Pancreas (tissue), 10 donors: Measurements from ENCODE around the gene MOCOS. TPM values are rescaled to one million over a fixed set of nuclear protein-coding genes. Genes with fewer than 3 reads are reported as not detected.

ENCODE experiments used
- ATAC-seq, 4 donors: fragments of 200-7000 bp; cut with Tn5 transposase; one replicate each; pipeline versions ENCODE4 v1.8.0 to v1.9.1; 2020; ENCODE audit warnings: mild to moderate bottlenecking in 4 of 4, moderate library complexity in 4 of 4
- DNase-seq, 6 donors: peaks; one replicate each; pipeline ENCODE4 v3.0.0-alpha.2; 2020
- FAIRE-seq: peaks from 2 replicates; lab custom pipeline; 2012; peaks lifted over from hg19 to GRCh38; lab: Jason Lieb, UNC
- H3K27ac ChIP-seq, 4 donors: fragments of 200-600 bp; sonication (generic); 1 replicate in 3 of 4; 2 replicates in 1 of 4; pipeline versions ENCODE4 v1.5.0 to v1.8.0; 2020
- H3K27me3 ChIP-seq, 4 donors: fragments of 200-600 bp; one replicate each; pipeline ENCODE4 v1.8.0; 2021
- H3K36me3 ChIP-seq, 3 donors: fragments of 200-600 bp; sonication (generic) in 1 of 3; one replicate each; pipeline versions ENCODE4 v1.5.0 to v1.8.0; 2020 to 2021
- H3K4me1 ChIP-seq, 3 donors: fragments of 200-600 bp; one replicate each; pipeline ENCODE4 v1.8.0; 2021
- H3K4me3 ChIP-seq, 4 donors: fragments of 200-600 bp; sonication (generic) in 2 of 4; one replicate each; pipeline versions ENCODE4 v1.5.0 to v1.8.0; 2020 to 2021
- H3K9me3 ChIP-seq, 4 donors: fragments of 200-600 bp; one replicate each; pipeline ENCODE4 v1.8.0; 2021
- WGBS, 2 donors: extraction: QIAGEN DNeasy Blood & Tissue Kit; methylation state at CpG; one replicate each; pipeline ENCODE4 v1.1.7; 2013; 5-methylcytosine and 5-hydroxymethylcytosine counted together
- intact Hi-C, 3 donors: fragments of 100-400 bp; cut with DNase I; formaldehyde crosslinking; loops; one replicate each; pipeline versions ENCODE4 v1.11.1 to v1.14.2; 2022
- polyA plus RNA-seq, 2 donors: library from polyadenylated mRNA; stranded (reverse); fragments of 200-250 nt; gene quantifications; one replicate each; pipeline ENCODE4 v1.2.3, GENCODE V29; 2013
- total RNA-seq, 6 donors: library from RNA; stranded (reverse); fragmentation: NEBNext Ultra II Directional in 4 of 6; extraction: Animal tissue kit (Norgen Biotek cat#: 25700) in 4 of 6; gene quantifications; one replicate each; pipeline versions ENCODE4 v1.2.1 to v1.2.4, GENCODE V29; 2021 to 2023
- TF ChIP-seq, protein P1 (sequence below), 4 donors: fragments of 200-600 bp; sonication (generic) in 3 of 4; IDR thresholded peaks; one replicate each; pipeline versions ENCODE4 v1.5.0 to v1.8.0; 2021; ENCODE audit warnings: antibody characterized with exemption in 4 of 4
- donor health status: healthy with polysubstance abuse.
- donor health status: DM: no; HTN: no; CAD: no; lungs with moderate emphysema.
- donor health status: DM: no; HTN: no; CAD: no.
- donor health status: control.
- donor health status: control.
- donor health status: Bipolar disorder and iron deficiency.
- donor health status: DM: yes; HTN: yes; CAD: no.
- donor health status: DM: no; HTN: no; CAD: no.
- donor health status: DM: no; HTN: no; CAD: no.
- donor health status: DM: yes; HTN: yes; CAD: no.

MOCOS gene
- total and polyA plus RNA-seq, 8 donors, result 0.49 to 1.6 (median 0.92) TPM

DNA sequence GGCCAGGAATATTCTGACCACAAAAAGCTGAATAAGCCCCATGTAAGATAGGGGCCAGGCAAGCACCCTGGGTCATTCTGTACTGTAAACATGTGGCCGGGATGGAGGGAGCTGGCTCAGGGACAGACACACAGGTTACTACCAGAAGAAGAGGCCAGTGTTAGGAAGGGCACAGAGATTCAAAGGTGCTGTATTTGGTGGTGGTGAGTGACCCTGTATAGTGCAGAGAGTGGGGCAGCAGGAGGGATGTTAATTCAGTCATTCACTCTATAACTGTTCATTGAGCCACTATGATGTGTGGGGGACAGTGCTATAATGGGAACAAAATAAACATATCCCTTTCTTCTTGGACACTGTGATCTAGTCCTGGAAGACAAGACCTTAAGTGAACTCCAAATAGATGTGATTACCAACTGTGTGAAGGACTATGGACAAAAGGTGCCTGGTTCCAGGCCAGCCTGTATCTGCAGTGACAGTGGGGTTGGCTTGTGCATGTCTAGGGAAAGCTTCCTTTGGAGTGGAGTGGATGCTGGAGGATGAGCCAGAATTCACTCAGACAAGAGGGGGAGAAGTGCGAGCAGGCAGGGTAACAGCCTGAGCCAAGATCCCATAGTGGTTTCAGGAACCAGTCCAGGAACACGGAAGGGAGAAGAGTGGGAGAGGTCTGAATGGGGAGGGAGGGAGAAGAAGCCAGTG is 8.3 kb downstream of the MOCOS start:
- ATAC-seq, result no peak
- WGBS, 2 donors, result 77 to 81% methylated on average over 3 of the region's 3 CpGs
- Histone ChIP-seq H3K4me3 (no peak overlapping the region), H3K4me1 (no peaks in the 10 kb centered on the region), H3K27ac (no peak overlapping the region), H3K36me3 (no peaks in the 10 kb centered on the region), H3K27me3 (no peaks in the 10 kb centered on the region), H3K9me3 (no peaks in the 10 kb centered on the region)
- intact Hi-C loops, result no loop called here
- DNase-seq, result no peak
- FAIRE-seq, result no peak
- TF ChIP-seq, protein P1, sequence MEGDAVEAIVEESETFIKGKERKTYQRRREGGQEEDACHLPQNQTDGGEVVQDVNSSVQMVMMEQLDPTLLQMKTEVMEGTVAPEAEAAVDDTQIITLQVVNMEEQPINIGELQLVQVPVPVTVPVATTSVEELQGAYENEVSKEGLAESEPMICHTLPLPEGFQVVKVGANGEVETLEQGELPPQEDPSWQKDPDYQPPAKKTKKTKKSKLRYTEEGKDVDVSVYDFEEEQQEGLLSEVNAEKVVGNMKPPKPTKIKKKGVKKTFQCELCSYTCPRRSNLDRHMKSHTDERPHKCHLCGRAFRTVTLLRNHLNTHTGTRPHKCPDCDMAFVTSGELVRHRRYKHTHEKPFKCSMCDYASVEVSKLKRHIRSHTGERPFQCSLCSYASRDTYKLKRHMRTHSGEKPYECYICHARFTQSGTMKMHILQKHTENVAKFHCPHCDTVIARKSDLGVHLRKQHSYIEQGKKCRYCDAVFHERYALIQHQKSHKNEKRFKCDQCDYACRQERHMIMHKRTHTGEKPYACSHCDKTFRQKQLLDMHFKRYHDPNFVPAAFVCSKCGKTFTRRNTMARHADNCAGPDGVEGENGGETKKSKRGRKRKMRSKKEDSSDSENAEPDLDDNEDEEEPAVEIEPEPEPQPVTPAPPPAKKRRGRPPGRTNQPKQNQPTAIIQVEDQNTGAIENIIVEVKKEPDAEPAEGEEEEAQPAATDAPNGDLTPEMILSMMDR (IDR thresholded peaks at IDR 0.05), result no peak

DNA sequence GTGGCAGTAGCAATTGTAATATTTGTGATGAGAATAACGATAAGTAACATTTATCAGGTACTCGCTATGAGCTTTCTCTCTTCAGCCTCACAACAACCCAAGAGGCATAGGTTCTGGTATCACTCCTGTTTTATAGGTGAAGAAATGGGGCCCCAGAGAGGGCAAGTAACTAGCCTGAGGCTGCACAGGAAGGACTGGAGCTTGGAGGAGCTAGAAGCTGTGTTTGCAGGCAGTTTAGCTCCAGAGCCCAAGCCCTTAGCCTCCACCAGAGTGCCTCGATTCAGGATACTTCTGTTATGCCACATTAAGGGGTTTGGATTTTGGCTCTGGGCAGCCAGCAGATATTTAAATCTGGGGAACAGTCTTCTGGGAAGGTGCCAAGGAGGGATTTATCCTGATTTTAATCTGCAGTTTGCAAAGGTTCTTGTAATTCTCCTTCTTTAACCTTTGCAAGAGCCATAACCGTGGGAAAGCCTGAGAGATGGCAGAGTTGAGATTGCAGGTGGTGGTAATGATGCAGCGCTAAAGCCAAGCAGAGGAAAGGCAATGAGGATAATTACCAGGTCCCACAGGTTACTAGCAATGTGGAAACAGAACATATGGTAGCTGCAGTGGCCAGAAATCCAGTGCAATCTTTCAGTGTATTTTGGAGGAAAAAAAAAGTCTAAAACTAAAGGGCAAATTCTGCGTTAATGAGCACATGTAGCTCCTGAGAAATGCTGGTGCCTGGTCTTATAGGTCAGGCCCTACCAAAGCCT is 9.1 kb downstream of the MOCOS start:
- no peaks in the 10 kb centered on the region for H3K4me1 ChIP-seq
- 78 to 85% methylated on average over 6 of the region's 6 CpGs for WGBS, 2 donors
- FAIRE-seq (no peak), ATAC-seq (no peak), DNase-seq (no peak)
- no peaks in the 10 kb centered on the region for H3K9me3 ChIP-seq
- TF ChIP-seq, protein P1 (IDR thresholded peaks at IDR 0.05), result no peak
- no peak overlapping the region for H3K4me3 ChIP-seq
- intact Hi-C loops, result no loop called here
- no peaks in the 10 kb centered on the region for H3K36me3 ChIP-seq
- H3K27ac ChIP-seq, result no peak overlapping the region
- no peaks in the 10 kb centered on the region for H3K27me3 ChIP-seq

DNA sequence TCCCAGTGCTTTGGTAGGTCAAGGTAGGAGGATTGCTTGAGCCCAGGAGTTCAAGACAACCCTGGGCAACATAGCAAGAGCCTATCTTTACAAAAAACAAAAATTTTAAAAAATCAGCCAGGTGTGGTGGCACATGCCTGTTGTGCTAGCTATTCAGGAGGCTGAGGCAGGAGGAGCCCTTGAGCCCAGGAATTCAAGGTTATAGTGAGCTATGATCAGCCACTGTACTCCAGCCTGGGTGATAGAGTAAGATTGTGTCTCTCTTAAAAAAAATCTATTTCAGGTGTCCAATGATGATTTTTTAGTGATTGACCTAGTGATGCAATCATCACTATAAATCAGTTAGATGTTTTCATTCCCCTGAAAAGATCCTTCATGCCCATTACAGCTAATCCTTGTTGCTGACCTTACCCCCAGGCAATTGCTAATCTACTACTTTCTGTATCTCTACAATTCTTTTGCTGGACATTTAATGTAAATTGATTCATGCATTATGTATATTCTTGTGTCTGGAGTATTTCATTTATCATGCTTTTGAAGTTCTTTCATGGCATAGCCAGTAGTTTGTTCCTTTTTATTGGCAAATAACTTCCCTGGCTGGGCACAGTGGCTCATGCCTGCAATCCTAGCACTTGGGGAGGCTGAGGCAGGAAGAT is 10.3 kb downstream of the MOCOS start:
- no peaks in the 10 kb centered on the region for H3K4me1 ChIP-seq
- FAIRE-seq (no peak), ATAC-seq (no peak), DNase-seq (no peak)
- intact Hi-C loops, result no loop called here
- TF ChIP-seq, protein P1 (IDR thresholded peaks at IDR 0.05), result no peak
- no peaks in the 10 kb centered on the region for H3K27me3 ChIP-seq
- H3K36me3 ChIP-seq, result no peaks in the 10 kb centered on the region
- no peak overlapping the region for H3K27ac ChIP-seq
- H3K4me3 ChIP-seq, result no peak overlapping the region
- H3K9me3 ChIP-seq, result no peaks in the 10 kb centered on the region

DNA sequence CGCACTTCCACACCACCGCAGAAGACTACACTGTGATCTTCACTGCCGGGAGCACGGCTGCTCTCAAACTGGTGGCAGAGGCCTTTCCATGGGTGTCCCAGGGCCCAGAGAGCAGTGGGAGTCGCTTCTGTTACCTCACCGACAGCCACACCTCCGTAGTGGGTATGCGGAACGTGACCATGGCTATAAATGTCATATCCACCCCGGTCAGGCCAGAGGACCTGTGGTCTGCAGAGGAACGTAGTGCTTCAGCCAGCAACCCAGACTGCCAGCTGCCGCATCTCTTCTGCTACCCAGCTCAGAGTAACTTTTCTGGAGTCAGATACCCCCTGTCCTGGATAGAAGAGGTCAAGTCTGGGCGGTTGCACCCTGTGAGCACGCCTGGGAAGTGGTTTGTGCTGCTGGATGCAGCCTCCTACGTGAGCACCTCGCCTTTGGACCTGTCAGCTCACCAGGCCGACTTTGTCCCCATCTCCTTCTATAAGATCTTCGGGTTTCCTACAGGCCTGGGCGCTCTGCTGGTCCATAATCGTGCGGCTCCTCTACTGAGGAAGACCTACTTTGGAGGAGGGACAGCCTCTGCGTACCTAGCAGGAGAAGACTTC is 12.5 kb downstream of the MOCOS start:
- intact Hi-C loops, result no loop called here
- no peak for ATAC-seq
- Histone ChIP-seq H3K9me3 (no peaks in the 10 kb centered on the region), H3K27ac (no peak overlapping the region), H3K4me3 (no peak overlapping the region), H3K36me3 (no peaks in the 10 kb centered on the region), H3K4me1 (no peaks in the 10 kb centered on the region), H3K27me3 (no peaks in the 10 kb centered on the region)
- no peak for FAIRE-seq
- 89 to 91% methylated on average over 22 of the region's 22 CpGs for WGBS, 2 donors
- TF ChIP-seq, protein P1 (IDR thresholded peaks at IDR 0.05), result no peak
- DNase-seq, result no peak
